HG02678 (cell line): ENCODE measurements around the gene FAM216B.

ENCODE experiments used
- ATAC-seq: cut with Tn5 transposase; IDR thresholded peaks from one replicate; pipeline ENCODE4 v1.9.1; 2021; ENCODE audit warnings: mild to moderate bottlenecking, moderate library complexity; ENCODE audit not compliant: unreplicated experiment

Gene FAM216B

DNA sequence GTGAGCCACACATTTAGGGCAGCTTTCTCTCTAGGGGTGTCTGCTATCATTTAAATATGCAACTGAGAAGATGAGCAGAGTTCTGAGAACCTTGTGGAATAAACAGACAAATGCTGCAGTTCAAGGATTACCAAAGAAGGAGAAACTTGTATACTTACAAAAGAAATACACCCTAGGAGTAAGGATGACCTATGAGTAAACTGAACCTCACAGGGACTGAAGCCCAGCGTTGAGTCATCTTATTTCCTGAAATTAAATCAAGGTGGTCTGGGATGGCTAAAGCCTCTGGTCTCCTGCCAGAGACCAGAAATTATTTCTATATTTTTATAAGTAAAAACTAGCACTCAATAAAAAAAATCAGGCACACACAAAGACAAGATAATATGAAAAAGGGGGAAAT is 40.1 kb downstream of the FAM216B start:
- no peak for ATAC-seq

DNA sequence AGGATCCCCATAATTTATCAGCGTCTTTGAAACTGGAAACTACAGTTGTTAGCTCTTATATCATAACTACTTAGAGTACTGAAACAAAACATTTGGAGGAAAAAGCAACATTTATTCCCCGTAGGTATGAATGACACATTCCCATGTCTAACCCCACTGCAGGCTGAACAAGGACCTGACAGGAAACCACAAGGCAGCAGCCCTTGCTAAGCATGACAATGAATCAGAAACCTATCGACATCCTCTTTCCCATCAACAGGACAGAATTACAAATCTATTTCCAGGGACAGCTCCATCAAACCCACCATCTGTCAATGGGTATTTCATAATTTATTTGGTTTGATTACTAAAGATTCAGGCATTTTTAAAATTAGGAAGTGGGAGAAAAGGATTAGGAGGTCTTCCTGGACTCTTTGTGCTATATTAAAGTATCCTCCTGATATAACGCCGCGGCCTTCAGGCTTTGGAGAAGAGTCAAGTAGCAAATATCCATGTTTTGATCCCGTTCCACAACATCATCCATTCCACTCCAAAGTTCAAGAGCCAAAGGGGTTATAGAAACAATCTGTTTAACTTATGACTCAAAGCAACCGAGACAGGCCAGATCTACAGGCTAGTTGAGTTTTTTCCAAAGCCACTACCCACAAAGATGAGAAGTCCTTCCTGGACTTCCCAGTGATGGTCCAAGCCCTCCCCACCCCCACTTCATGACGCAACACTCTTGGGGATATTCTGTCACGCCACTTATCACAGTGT is 51.1 kb downstream of the FAM216B start:
- ATAC-seq: no peak

DNA sequence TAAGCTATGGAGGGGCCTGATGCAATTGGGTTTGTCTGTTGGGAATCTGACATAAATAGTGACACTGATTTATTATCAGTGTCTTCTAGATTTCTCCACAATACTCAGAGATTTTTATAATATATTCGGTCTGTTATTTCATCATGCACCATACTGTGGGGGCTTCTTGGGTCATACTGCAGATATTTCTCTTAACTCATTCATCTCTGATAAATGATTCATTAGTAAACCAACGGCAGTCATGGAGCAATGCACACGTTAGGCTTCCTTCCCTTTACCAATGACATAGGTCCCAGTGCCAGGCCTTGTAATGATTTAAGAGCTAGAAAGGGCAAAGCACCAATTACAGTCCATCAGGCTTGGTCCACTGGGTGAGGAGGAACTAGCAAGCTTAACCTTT is 53.6 kb downstream of the FAM216B start:
- no peak for ATAC-seq

DNA sequence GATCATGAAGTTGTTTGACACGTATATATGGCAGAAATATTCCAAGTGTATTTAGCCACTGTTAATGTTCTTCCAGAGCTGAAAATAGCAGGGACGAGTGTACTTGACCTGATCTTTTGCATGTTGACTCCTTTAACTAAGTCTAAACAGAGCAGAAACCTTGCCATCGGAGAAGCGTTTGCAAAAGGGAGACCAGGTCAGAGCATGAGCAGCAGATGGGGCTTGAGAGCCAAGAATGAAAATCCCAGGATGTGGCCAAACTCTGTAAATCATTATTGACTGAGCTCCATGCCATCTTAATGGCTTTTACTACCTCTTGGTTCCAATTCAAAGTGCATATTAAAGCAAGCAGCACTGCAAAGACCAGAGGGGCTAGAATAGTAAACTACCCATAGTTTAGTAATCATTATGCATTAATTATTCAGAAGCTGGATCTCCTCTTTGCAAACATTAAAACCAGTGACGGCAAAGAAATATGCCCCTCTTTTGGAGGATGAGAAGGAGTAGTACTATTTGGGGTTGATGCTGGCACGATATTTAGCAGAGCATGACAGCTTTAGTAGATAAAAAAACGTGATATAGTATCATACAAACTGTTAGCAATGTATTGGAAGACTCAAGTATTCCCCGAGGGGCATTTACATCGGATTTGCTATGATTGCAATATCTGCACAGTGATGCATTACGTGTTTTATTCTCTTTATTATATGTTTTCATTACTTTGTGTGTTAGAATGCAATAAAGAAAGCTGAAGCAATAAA is 55.7 kb downstream of the FAM216B start:
- ATAC-seq: no peak
